IMR-90 (cell line): Measurements from ENCODE around the gene VPS8. TPM values are rescaled to one million over a fixed set of nuclear protein-coding genes. Genes with fewer than 3 reads are reported as not detected.
A peak's percentile ranks its signal among the peaks of the same experiment; 100 is the strongest.

Experiments
- ATAC-seq: fragments of 200-7000 bp; cut with Tn5 transposase; 2 replicates; pipeline ENCODE4 v1.9.1; 2020; ENCODE audit warnings: low read depth, mild to moderate bottlenecking, moderate library complexity
- BruUV-seq: library from RNA; stranded (reverse); fragments of 400-500 nt; replicated peaks from 2 replicates; lab custom pipeline; 2021; lab: Mats Ljungman, UMichigan
- CTCF ChIA-PET: fragments of 300-600 bp; formaldehyde crosslinking; extraction: SDS; loops from one replicate; lab custom pipeline; 2021; ENCODE audit warnings: antibody characterized with exemption; lab: Yijun Ruan, JAX
- POLR2A ChIA-PET: fragments of 300-600 bp; sonication (Branson Sonifier 250); formaldehyde crosslinking; loops from one replicate; lab custom pipeline; 2022; ENCODE audit warnings: antibody characterized with exemption; ENCODE audit not compliant: unreplicated experiment; lab: Charles Lee
- DNase-seq: peaks from one replicate; pipeline ENCODE4 v3.0.0; 2013
- H2AFZ ChIP-seq: replicated peaks from 2 replicates; pipeline ENCODE3; 2013; ENCODE audit warnings: low read length, mild to moderate bottlenecking; ENCODE audit not compliant: poor library complexity
- H2AK5ac ChIP-seq: 2 replicates; pipeline ENCODE4 v1.6.1; 2013; ENCODE audit warnings: low read depth, low read length, inconsistent platforms
- H2AK9ac ChIP-seq: replicated peaks from 2 replicates; pipeline ENCODE3; 2013; ENCODE audit warnings: mild to moderate bottlenecking, low read depth, low read length, moderate library complexity; ENCODE audit not compliant: poor library complexity
- H2BK120ac ChIP-seq: 2 replicates; pipeline ENCODE4 v1.6.1; 2013; ENCODE audit warnings: low read depth, low read length, inconsistent platforms
- H2BK15ac ChIP-seq: 3 replicates; pipeline ENCODE4 v1.6.1; 2013; ENCODE audit warnings: low read depth, low read length, inconsistent platforms
- H2BK20ac ChIP-seq: 2 replicates; pipeline ENCODE4 v1.6.1; 2013; ENCODE audit warnings: low read depth, mild to moderate bottlenecking, inconsistent platforms, low read length, moderate library complexity
- H2BK5ac ChIP-seq: 2 replicates; pipeline ENCODE4 v1.6.1; 2013; ENCODE audit warnings: mild to moderate bottlenecking, low read depth, low read length, inconsistent platforms; ENCODE audit not compliant: poor library complexity, severe bottlenecking
- H3K14ac ChIP-seq: replicated peaks from 2 replicates; pipeline ENCODE4 v1.6.1; 2013; ENCODE audit warnings: low read depth, low read length, inconsistent platforms
- H3K18ac ChIP-seq: 2 replicates; pipeline ENCODE4 v1.6.1; 2013; ENCODE audit warnings: low read depth, low read length, control low read depth
- H3K23ac ChIP-seq: 2 replicates; pipeline ENCODE4 v1.6.1; 2013; ENCODE audit warnings: low read depth, low read length, inconsistent platforms
- H3K27ac ChIP-seq: 2 replicates; pipeline ENCODE4 v1.5.1; 2013; ENCODE audit warnings: mild to moderate bottlenecking, control low read depth, low read length; ENCODE audit not compliant: insufficient read depth
- H3K27me3 ChIP-seq: 2 replicates; pipeline ENCODE4 v1.6.1; 2013; ENCODE audit warnings: low read length; ENCODE audit not compliant: control insufficient read depth, insufficient read depth
- H3K36me3 ChIP-seq: 2 replicates; pipeline ENCODE4 v1.6.1; 2013; ENCODE audit warnings: low read length, mixed read lengths; ENCODE audit not compliant: control insufficient read depth, insufficient read depth
- H3K4ac ChIP-seq: 2 replicates; pipeline ENCODE4 v1.6.1; 2013; ENCODE audit warnings: low read depth, low read length, inconsistent platforms
- H3K4me1 ChIP-seq: 2 replicates; pipeline ENCODE4 v1.6.1; 2013; ENCODE audit warnings: low read length, mixed read lengths; ENCODE audit not compliant: control insufficient read depth, insufficient read depth
- H3K4me2 ChIP-seq: 2 replicates; pipeline ENCODE4 v1.6.1; 2013; ENCODE audit warnings: low read depth, mild to moderate bottlenecking, control low read depth, low read length, moderate library complexity
- H3K4me3 ChIP-seq: 2 replicates; pipeline ENCODE4 v1.5.1; 2013; ENCODE audit warnings: low read depth, mild to moderate bottlenecking, control low read depth, low read length, moderate library complexity; ENCODE audit not compliant: insufficient read depth
- H3K56ac ChIP-seq: 2 replicates; pipeline ENCODE4 v1.6.1; 2013; ENCODE audit warnings: low read length, inconsistent platforms; ENCODE audit not compliant: insufficient read depth; ENCODE audit errors: extremely low read depth
- H3K79me1 ChIP-seq, 2 experiments: 2 replicates each; pipeline ENCODE4 v1.6.1; 2013; ENCODE audit warnings: low read length in 2 of 2, inconsistent platforms in 1 of 2, low read depth in 1 of 2
- H3K9ac ChIP-seq: 2 replicates; pipeline ENCODE4 v1.6.1; 2013; ENCODE audit warnings: low read depth, low read length, control low read depth
- H3K9me1 ChIP-seq: 2 replicates; pipeline ENCODE4 v1.6.1; 2013; ENCODE audit warnings: low read length, inconsistent platforms; ENCODE audit not compliant: insufficient read depth
- H3K9me3 ChIP-seq: 2 replicates; pipeline ENCODE4 v1.6.1; 2013; ENCODE audit warnings: low read length; ENCODE audit not compliant: control insufficient read depth, insufficient read depth
- H4K20me1 ChIP-seq: 2 replicates; pipeline ENCODE4 v1.6.1; 2013; ENCODE audit warnings: low read length, inconsistent platforms; ENCODE audit not compliant: insufficient read depth
- H4K5ac ChIP-seq: 2 replicates; pipeline ENCODE4 v1.6.1; 2013; ENCODE audit warnings: mild to moderate bottlenecking, low read depth, low read length, control low read depth
- H4K8ac ChIP-seq, 2 experiments: 2 replicates each; pipeline ENCODE4 v1.6.1; 2013; ENCODE audit warnings: low read depth in 2 of 2, low read length in 2 of 2, control low read depth in 1 of 2, inconsistent platforms in 1 of 2
- H4K91ac ChIP-seq: 2 replicates; pipeline ENCODE4 v1.6.1; 2013; ENCODE audit warnings: low read depth, low read length, inconsistent platforms; ENCODE audit not compliant: insufficient read depth
- RCOR1 ChIP-seq: IDR thresholded peaks from 2 replicates; pipeline ENCODE4 v1.6.1; 2012; ENCODE audit warnings: mild to moderate bottlenecking, low read length, improper control_type of control experiment; ENCODE audit not compliant: insufficient replicate concordance
- RFX5 ChIP-seq: IDR thresholded peaks from 2 replicates; pipeline ENCODE4 v1.8.0; 2012; ENCODE audit warnings: low read depth, mild to moderate bottlenecking, low read length, moderate library complexity
- WGBS, 2 experiments: methylation state at CpG; one replicate each; pipeline versions ENCODE4 v1.1.5 to v1.1.7; 2013; ENCODE audit warnings: missing lambda C conversion rate in 2 of 2; ENCODE audit not compliant: insufficient read length in 1 of 2; ENCODE audit errors: extremely low coverage in 2 of 2; 5-methylcytosine and 5-hydroxymethylcytosine counted together
- dilution Hi-C: fragments of 300-500 bp; cut with HindIII; formaldehyde crosslinking; loops from one replicate; pipeline ENCODE4 v1.14.3; 2018; ENCODE audit warnings: low sequenced_read_pairs; ENCODE audit not compliant: unreplicated experiment
- in situ Hi-C: fragments of 300-500 bp; cut with MboI; formaldehyde crosslinking; loops from 3 replicates; pipeline ENCODE4 v1.14.3; 2019; ENCODE audit warnings: low sequenced_read_pairs, inconsistent platforms, mixed read lengths
- intact Hi-C: fragments of 100-400 bp; cut with micrococcal nuclease; formaldehyde crosslinking; loops from 2 replicates; pipeline ENCODE4 v1.10.0; 2022
- polyA plus RNA-seq, 3 experiments: library from polyadenylated mRNA; depleted of rRNA; stranded (reverse); fragments of >200 nt; gene quantifications; 2 replicates each; pipeline ENCODE4 v1.2.3, GENCODE V29; 2012; ENCODE audit warnings: low replicate concordance in 1 of 3
- total RNA-seq: library from RNA; depleted of rRNA; stranded (reverse); fragments of >200 nt; gene quantifications from 2 replicates; pipeline ENCODE4 v1.2.3, GENCODE V29; 2012

VPS8 gene
- total and polyA plus RNA-seq, 2 of the 4 experiments (the other 2 are of a cell fraction), result 14.0 to 56.1 TPM

GRCh38 chr3:184850201-184850600, 38.2 kb downstream of the VPS8 start:
- Histone ChIP-seq H2AK9ac (no peak overlapping the region), H2BK5ac (no peak overlapping the region), H2AFZ (no peak overlapping the region), H3K9ac (no peak overlapping the region), H3K23ac (no peak overlapping the region), H3K79me1 (no peaks in the 10 kb centered on the region), H4K8ac (no peak overlapping the region), H2BK120ac (no peak overlapping the region), H3K4me3 (no peak overlapping the region), H3K56ac (no peak overlapping the region), H2AK5ac (no peak overlapping the region), H2BK15ac (no peak overlapping the region), H3K4me2 (no peak overlapping the region), H4K91ac (no peak overlapping the region), H4K20me1 (no peaks in the 10 kb centered on the region), H4K5ac (no peak overlapping the region), H3K4me1 (no peaks in the 10 kb centered on the region), H3K14ac (no peak overlapping the region), H3K27me3 (no peaks in the 10 kb centered on the region), H3K4ac (no peak overlapping the region), H3K9me3 (no peaks in the 10 kb centered on the region), H3K9me1 (peaks cover 4% of the 10 kb centered on the region; the same call in 1 of the 2 replicates), H3K27ac (no peak overlapping the region), H3K18ac (no peak overlapping the region), H2BK20ac (no peak overlapping the region), H3K36me3 (peaks cover 15% of the 10 kb centered on the region)
- TF ChIP-seq RCOR1 (no peak), RFX5 (no peak)
- in situ Hi-C loops (no loop called here), intact Hi-C loops (no loop called here), dilution Hi-C loops (no loop called here)
- ChIA-PET CTCF (interaction anchor here (0.6 to 1.7 kb wide), 2 partner anchors 13 to 328 kb away, joined by 3 to 5 read pairs; no protein-coding TSS in a partner anchor), POLR2A (no interaction called here)
- ATAC-seq (peak; percentile 40; the same call in 1 of the 2 replicates), DNase-seq (no peak)
- BruUV-seq, result no TSS peak
- no CpG with 5 or more reads among the region's 2 CpGs for WGBS, 2 experiments
